Endothelial cell of umbilical vein (primary cell): ENCODE data around the gene GRM7. TPM values are rescaled to one million over a fixed set of nuclear protein-coding genes. Genes with fewer than 3 reads are reported as not detected.

ENCODE experiments used
- BruUV-seq: library from RNA; stranded (reverse); fragments of 400-500 nt; replicated peaks from 2 replicates; lab custom pipeline; 2021; lab: Mats Ljungman, UMichigan
- CTCF ChIA-PET: fragments of 300-600, 350-600 bp; sonication (Branson Sonifier 250); formaldehyde crosslinking; loops from one replicate; lab custom pipeline; 2021; ENCODE audit warnings: antibody characterized with exemption, inconsistent platforms; lab: Charles Lee
- POLR2A ChIA-PET: fragments of 300-600, 350-600 bp; sonication (Branson Sonifier 250); formaldehyde crosslinking; loops from one replicate; lab custom pipeline; 2021; ENCODE audit warnings: antibody characterized with exemption, inconsistent platforms; lab: Charles Lee
- DNase-seq: peaks from one replicate; pipeline ENCODE4 v3.0.0-alpha.2; 2011; ENCODE audit warnings: low read depth, low spot score
- FAIRE-seq: peaks from 2 replicates; lab custom pipeline; 2011; peaks lifted over from hg19 to GRCh38; lab: Jason Lieb, UNC
- H2AFZ ChIP-seq: 2 replicates; pipeline ENCODE4 v1.6.0; 2012; ENCODE audit warnings: low read depth, low read length, control low read depth, inconsistent platforms
- H3K27ac ChIP-seq: 2 replicates; pipeline ENCODE4 v1.5.1; 2011; ENCODE audit warnings: low read depth, mild to moderate bottlenecking, control low read depth, low read length, moderate library complexity; ENCODE audit not compliant: insufficient read depth
- H3K27me3 ChIP-seq, 2 experiments: 2 replicates each; pipeline versions ENCODE4 v1.6.0 to v1.6.1; 2011; ENCODE audit warnings: low read length in 2 of 2, mixed read lengths in 1 of 2; ENCODE audit not compliant: control insufficient read depth in 2 of 2, insufficient read depth in 2 of 2
- H3K36me3 ChIP-seq, 2 experiments: 2 replicates in 1 of 2; 3 replicates in 1 of 2; pipeline ENCODE4 v1.5.1; 2011; ENCODE audit warnings: low read length in 2 of 2, mild to moderate bottlenecking in 1 of 2, moderate library complexity in 1 of 2; ENCODE audit not compliant: control insufficient read depth in 2 of 2, insufficient read depth in 2 of 2; ENCODE audit errors: extremely low read depth in 1 of 2
- H3K4me1 ChIP-seq: 3 replicates; pipeline ENCODE4 v1.5.1; 2011; ENCODE audit warnings: mild to moderate bottlenecking, low read length; ENCODE audit not compliant: control insufficient read depth, insufficient read depth; ENCODE audit errors: extremely low read depth
- H3K4me2 ChIP-seq: 2 replicates; pipeline ENCODE4 v1.6.1; 2011; ENCODE audit warnings: low read length, control low read depth, mixed read lengths; ENCODE audit not compliant: insufficient read depth
- H3K4me3 ChIP-seq, 3 experiments: fragments of 200-600 bp in 1 of 3; sonication (generic), shearing (Covaris generic) in 1 of 3; replicated peaks in 1 of 3; 2 replicates each; pipeline ENCODE4 v1.5.1; 2011 to 2016; ENCODE audit warnings: control low read depth in 3 of 3, low read length in 3 of 3, mild to moderate bottlenecking in 2 of 3, inconsistent platforms in 1 of 3, low read depth in 1 of 3, moderate library complexity in 1 of 3; ENCODE audit not compliant: insufficient read depth in 1 of 3
- H3K79me2 ChIP-seq: 2 replicates; pipeline ENCODE4 v1.6.0; 2012; ENCODE audit warnings: low read length, inconsistent platforms; ENCODE audit not compliant: control insufficient read depth, insufficient read depth
- H3K9ac ChIP-seq: replicated peaks from 2 replicates; pipeline ENCODE3; 2011; ENCODE audit warnings: low read length, control low read depth; ENCODE audit not compliant: insufficient read depth; ENCODE audit errors: extremely low read depth
- H3K9me1 ChIP-seq: replicated peaks from 3 replicates; pipeline ENCODE4 v1.6.0; 2011; ENCODE audit warnings: mild to moderate bottlenecking, low read length; ENCODE audit not compliant: control insufficient read depth, insufficient read depth; ENCODE audit errors: extremely low read depth
- H3K9me3 ChIP-seq: replicated peaks from 2 replicates; pipeline ENCODE4 v1.5.1; 2012; ENCODE audit warnings: low read length, inconsistent platforms; ENCODE audit not compliant: control insufficient read depth, insufficient read depth
- H4K20me1 ChIP-seq: replicated peaks from 2 replicates; pipeline ENCODE3; 2011; ENCODE audit warnings: mild to moderate bottlenecking, low read length; ENCODE audit not compliant: control insufficient read depth, insufficient read depth; ENCODE audit errors: extremely low read depth
- CTCF ChIP-seq, 2 donors: IDR thresholded peaks; 1 replicate in 1 of 2; 2 replicates in 1 of 2; pipeline ENCODE4 v1.5.1; 2011; ENCODE audit warnings: low read length in 2 of 2, mild to moderate bottlenecking in 2 of 2, moderate library complexity in 2 of 2, control low read depth in 1 of 2, inconsistent platforms in 1 of 2, low read depth in 1 of 2; ENCODE audit not compliant: insufficient read depth in 1 of 2; ENCODE audit errors: extremely low read depth in 1 of 2
- EZH2 ChIP-seq: IDR thresholded peaks from 2 replicates; pipeline ENCODE4 v1.6.1; 2012; ENCODE audit warnings: borderline replicate concordance, low read depth, mild to moderate bottlenecking, moderate library complexity, low read length, inconsistent platforms; ENCODE audit not compliant: severe bottlenecking
- FOS ChIP-seq: IDR thresholded peaks from 2 replicates; pipeline ENCODE4 v1.6.1; 2011; ENCODE audit warnings: mild to moderate bottlenecking, low read length, moderate library complexity, borderline replicate concordance; ENCODE audit not compliant: insufficient read depth
- GATA2 ChIP-seq: IDR thresholded peaks from 2 replicates; pipeline ENCODE4 v1.7.0; 2011; ENCODE audit warnings: low read depth, mild to moderate bottlenecking, moderate library complexity, mixed read lengths, low read length; ENCODE audit not compliant: insufficient read length, insufficient read depth
- JUN ChIP-seq: IDR thresholded peaks from 2 replicates; pipeline ENCODE4 v1.6.1; 2011; ENCODE audit warnings: borderline replicate concordance, low read depth; ENCODE audit not compliant: insufficient read length, insufficient read depth
- MYC ChIP-seq: IDR thresholded peaks from one replicate; pipeline ENCODE4 v1.6.1; 2011; ENCODE audit warnings: mild to moderate bottlenecking, low read depth, low read length
- POLR2A ChIP-seq: IDR thresholded peaks from 2 replicates; pipeline ENCODE4 v1.6.1; 2012; ENCODE audit warnings: low read depth, mild to moderate bottlenecking, control low read depth, low read length
- POLR2AphosphoS5 ChIP-seq: IDR thresholded peaks from 2 replicates; pipeline ENCODE4 v1.6.1; 2012; ENCODE audit warnings: low read depth, mild to moderate bottlenecking, control low read depth, low read length, moderate library complexity; ENCODE audit not compliant: insufficient read depth
- dilution Hi-C: fragments of 300-500 bp; cut with MboI; formaldehyde crosslinking; loops from one replicate; pipeline ENCODE4 v1.15.0; 2019; ENCODE audit warnings: low sequenced_read_pairs; ENCODE audit not compliant: extremely low pct_ligation_motif_present
- intact Hi-C: fragments of 100-400 bp; cut with micrococcal nuclease; formaldehyde crosslinking; loops from one replicate; pipeline ENCODE4 v1.10.0; 2022
- polyA plus RNA-seq, 4 experiments: library from polyadenylated mRNA; depleted of rRNA in 3 of 4; stranded (reverse) in 3 of 4; unstranded in 1 of 4; fragments of >200 nt; gene quantifications; 2 replicates each; pipeline versions ENCODE4 v1.2.1 to v1.2.3, GENCODE V29; 2011 to 2012; ENCODE audit warnings: missing spikeins in 1 of 4
- total RNA-seq: library from RNA; stranded (reverse); gene quantifications from 2 replicates; pipeline ENCODE4 v1.2.3, GENCODE V29; 2021
- TF ChIP-seq, protein P1 (sequence below): IDR thresholded peaks from 2 replicates; pipeline ENCODE4 v1.6.1; 2011; ENCODE audit not compliant: insufficient read depth, insufficient read length

GRM7 gene
- total and polyA plus RNA-seq, 2 donors (not counting 3 experiments of a cell fraction or from before 2014, with no cell fraction given): 0.12 TPM; not detected in 1

- Histone ChIP-seq H3K4me2 (no peak overlapping the region), H3K9ac (no peak overlapping the region), H3K79me2 (no peaks in the 10 kb centered on the region), H3K4me1 (no peaks in the 10 kb centered on the region), H3K27ac (no peak overlapping the region), H4K20me1 (no peaks in the 10 kb centered on the region), H3K4me3 (no peak overlapping the region), H3K9me3 (no peaks in the 10 kb centered on the region), H3K9me1 (no peaks in the 10 kb centered on the region), H3K27me3 (no peaks in the 10 kb centered on the region), H3K36me3 (no peaks in the 10 kb centered on the region), H2AFZ (no peak overlapping the region)
- CTCF ChIA-PET: no interaction called here
- no peak for DNase-seq
- POLR2A ChIA-PET: no interaction called here
- intact Hi-C loops: no loop called here
- no peak for FAIRE-seq
- dilution Hi-C loops: no loop called here
- no peak for TF ChIP-seq FOS
- TF ChIP-seq CTCF (IDR thresholded peaks at IDR 0.05; ENCODE audit: extremely low read depth in 1 of 2, insufficient read depth in 1 of 2, low read depth in 1 of 2, low read length in 2 of 2): no peak
- no TSS peak for BruUV-seq
These were observed 507.1 kb downstream of the GRM7 start for GRCh38 chr3:7367968-7368367.

- intact Hi-C loops (no loop called here), dilution Hi-C loops (no loop called here)
- H3K4me3 ChIP-seq: no peak overlapping the region
- H3K27ac ChIP-seq: no peak overlapping the region
- TF ChIP-seq CTCF (IDR thresholded peaks at IDR 0.05; ENCODE audit: extremely low read depth in 1 of 2, insufficient read depth in 1 of 2, low read depth in 1 of 2, low read length in 2 of 2) (no peak), MYC (no peak), POLR2AphosphoS5 (no peak), POLR2A (no peak), EZH2 (no peak), JUN (no peak), FOS (no peak), GATA2 (no peak)
- TF ChIP-seq, protein P1, sequence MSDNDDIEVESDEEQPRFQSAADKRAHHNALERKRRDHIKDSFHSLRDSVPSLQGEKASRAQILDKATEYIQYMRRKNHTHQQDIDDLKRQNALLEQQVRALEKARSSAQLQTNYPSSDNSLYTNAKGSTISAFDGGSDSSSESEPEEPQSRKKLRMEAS: no peak
- no peaks in the 10 kb centered on the region for H3K9me3 ChIP-seq
- no peaks in the 10 kb centered on the region for H3K36me3 ChIP-seq
- no peak overlapping the region for H3K9ac ChIP-seq
- no peak for FAIRE-seq
- ChIA-PET CTCF (no interaction called here), POLR2A (no interaction called here)
- H3K27me3 ChIP-seq: no peaks in the 10 kb centered on the region
- no peaks in the 10 kb centered on the region for H3K9me1 ChIP-seq
- no peak overlapping the region for H2AFZ ChIP-seq
- H3K4me1 ChIP-seq: no peaks in the 10 kb centered on the region
- DNase-seq: no peak
- no peaks in the 10 kb centered on the region for H4K20me1 ChIP-seq
- no peaks in the 10 kb centered on the region for H3K79me2 ChIP-seq
- no peak overlapping the region for H3K4me2 ChIP-seq
- no TSS peak for BruUV-seq
These were observed 507.7 kb downstream of the GRM7 start for GRCh38 chr3:7368597-7368996.
